NCI-H2107 treated with DMSO at 0.1 percent for 48 hours (cell line): ENCODE measurements around the gene XRCC3.
"Not testable (repeated sequence)": the region's sequence is repeated elsewhere in the genome, so short reads cannot be mapped to it uniquely, and the experiment has no call there.

Experiments
- DNase-seq: peaks from one replicate; lab custom pipeline; 2025; ENCODE audit not compliant: unreplicated experiment; lab: John Stamatoyannopoulos, UW

The XRCC3 gene

DNA sequence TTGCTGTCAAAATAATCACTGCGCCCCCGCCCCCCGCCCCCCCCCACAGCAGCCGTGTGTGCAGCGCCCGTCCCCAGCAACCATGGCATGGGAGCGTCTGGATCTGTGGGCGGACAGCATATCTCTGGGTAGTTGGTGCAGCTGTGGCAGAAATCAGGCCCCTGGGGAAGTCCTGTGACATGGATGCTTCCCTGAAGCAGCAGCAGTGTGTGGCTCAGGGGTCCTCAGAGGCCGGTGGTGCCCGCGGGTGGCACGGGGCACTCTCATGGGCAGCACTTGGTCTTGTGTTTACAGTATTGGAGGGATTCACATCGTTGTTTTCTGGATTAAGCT is 19.2 kb downstream of the XRCC3 start:
- DNase-seq = peak; percentile 56

DNA sequence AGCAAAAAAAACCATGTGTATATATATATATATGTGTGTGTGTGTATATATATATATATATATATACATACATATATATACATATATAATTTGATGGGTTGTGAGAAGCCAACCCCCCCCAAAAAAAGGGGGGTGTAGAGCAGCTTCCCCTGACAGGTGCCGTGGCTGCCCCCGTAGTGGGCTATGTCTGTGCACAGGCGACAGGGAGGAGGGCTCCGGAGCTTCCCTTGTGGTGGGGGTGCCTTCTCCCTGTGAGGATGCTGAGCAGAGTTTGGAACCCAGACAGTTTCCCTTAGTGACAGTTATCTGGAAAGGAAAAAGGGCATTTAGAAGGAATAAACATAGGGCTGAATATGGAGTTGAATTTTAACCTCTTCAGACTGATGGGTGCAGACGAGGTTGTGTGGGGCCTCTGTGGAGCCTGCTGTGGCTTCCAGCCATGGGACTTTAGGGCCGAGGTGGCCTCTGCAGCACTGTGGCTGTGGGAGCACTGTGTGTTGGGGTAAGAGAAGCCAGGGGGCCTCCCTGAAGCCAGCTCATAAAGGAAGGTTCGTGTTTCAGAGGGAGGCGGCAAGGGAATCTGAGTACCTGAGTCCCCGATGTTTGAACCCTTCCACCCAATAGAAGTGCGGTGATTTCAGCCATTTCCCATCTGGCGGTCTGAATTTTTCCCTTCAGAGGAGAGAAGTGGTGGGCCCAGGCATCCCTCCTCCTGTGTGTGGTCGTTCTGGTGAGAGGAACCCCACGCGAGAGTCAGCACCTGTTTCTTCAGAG is 19.8 kb downstream of the XRCC3 start:
- DNase-seq = peak; percentile 46

DNA sequence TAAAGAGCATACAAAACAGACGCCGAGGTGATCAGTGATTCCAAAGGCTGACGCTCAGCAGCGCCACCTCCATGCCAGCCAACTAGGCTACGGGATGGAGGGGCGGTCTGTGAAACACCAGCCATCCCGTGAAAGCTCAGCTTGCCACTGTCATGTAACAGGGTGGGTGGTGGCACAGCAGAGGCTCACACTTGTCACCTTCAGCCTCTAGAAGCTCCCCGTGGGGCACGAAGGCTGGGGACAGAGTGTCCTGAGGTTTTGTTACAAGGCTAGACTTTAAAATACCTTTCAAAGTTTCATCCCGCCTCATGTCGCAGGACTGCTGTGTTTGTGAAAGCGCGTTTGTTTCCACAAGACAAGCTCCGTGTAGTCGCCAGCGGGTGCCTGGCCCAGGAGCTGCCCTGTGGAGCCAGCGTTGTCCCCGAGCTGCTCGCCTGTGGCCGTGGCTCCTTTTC is 20.7 kb downstream of the XRCC3 start:
- no peak for DNase-seq

DNA sequence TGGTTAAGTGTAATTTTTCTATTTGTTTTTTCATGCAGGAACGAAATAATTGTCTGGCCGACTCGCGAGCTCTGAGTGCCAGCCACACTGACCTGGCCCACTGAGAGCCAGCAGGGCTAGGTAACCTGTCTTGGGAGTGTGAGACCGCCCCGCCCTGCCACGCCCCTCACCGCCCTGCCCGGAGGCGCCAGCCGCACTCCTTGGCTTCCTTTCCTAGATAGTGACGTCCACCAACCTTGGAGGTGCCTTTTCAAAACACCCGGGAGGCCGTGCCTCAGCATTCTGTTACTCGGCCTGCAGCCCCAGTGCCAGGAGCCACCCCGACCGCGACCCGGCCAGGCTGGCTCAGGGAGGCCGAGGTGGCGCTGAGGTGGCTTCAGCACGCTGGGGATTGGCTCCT is 21.7 kb downstream of the XRCC3 start:
- no peak for DNase-seq

DNA sequence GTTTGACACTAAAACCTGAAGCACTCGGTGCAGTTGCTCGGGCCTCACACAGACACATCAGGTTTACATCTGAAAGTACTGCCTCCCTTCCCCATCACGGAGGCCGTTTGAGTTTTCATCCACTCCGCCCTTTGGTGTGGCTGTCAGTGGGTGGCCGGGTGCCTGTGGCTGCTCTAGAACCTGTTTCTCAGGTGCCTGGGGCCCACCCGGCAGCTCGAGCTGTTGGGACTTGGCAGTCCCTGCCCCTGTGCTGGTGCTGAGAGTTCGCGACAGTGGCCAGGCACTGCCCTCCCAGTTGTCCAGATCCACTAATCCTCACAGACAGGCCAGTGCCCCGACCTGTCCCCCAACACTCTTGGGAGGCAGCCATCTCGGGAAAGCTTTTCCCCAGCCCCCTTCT is 22.4 kb downstream of the XRCC3 start:
- DNase-seq = no peak

DNA sequence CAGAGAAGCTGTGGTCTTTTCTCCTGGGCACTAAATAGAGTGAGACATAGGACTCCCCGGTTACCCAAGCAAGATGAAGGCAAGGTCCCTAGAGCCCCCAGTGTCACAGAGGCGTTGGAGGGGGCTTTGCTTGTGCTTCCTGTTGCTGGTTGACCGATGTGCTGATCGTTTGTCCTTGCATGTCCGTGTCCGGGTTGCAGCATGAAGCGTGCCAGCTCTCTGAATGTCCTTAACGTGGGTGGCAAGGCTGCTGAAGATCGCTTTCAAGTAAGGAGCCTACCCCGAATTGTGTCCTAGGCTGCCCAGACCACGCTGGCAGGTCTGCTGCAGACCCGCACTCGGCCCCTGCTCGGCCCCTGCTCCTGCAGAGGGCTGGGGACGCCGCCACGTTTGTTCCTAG is 23.1 kb downstream of the XRCC3 start:
- DNase-seq = no peak

DNA sequence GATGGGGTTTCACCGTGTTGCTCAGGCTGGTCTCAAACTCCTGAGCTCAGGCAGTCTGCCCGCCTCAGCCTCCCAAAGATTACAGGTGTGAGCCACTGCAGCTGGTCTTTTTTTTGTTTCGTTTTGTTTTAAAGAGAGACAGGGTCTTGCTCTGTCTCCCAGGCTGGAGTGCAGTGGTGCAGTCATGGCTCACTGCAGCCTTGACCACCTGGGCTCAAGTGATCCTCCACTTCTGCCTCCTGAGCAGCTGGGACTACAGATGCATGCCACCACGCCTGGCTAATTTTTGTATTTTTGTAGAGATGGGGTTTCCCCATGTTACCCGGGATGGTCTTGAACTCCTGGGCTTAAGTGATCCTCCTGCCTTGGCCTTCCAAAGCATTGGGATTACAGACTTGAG is 23.6 kb downstream of the XRCC3 start:
- DNase-seq = not testable (repeated sequence)

DNA sequence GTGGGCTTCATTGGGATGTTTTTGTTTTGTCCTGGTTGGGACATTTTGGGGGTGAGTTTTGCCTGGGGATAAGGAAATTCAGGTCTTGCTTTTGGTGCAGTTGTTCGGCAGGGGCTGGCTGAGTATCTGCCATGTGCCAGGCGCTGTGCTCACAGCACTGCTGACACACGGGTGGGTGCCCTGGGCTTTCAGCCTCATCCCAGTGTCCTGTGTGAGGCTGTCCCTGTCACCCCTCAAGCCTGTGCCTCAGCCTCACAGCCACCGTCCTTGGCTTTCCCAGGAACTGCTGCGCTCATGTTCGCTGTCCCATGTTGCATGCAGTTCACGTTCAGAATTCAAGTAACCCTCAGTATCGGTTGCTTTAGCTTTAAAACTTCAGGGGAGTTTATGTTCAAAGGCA is 24.9 kb downstream of the XRCC3 start:
- no peak for DNase-seq

DNA sequence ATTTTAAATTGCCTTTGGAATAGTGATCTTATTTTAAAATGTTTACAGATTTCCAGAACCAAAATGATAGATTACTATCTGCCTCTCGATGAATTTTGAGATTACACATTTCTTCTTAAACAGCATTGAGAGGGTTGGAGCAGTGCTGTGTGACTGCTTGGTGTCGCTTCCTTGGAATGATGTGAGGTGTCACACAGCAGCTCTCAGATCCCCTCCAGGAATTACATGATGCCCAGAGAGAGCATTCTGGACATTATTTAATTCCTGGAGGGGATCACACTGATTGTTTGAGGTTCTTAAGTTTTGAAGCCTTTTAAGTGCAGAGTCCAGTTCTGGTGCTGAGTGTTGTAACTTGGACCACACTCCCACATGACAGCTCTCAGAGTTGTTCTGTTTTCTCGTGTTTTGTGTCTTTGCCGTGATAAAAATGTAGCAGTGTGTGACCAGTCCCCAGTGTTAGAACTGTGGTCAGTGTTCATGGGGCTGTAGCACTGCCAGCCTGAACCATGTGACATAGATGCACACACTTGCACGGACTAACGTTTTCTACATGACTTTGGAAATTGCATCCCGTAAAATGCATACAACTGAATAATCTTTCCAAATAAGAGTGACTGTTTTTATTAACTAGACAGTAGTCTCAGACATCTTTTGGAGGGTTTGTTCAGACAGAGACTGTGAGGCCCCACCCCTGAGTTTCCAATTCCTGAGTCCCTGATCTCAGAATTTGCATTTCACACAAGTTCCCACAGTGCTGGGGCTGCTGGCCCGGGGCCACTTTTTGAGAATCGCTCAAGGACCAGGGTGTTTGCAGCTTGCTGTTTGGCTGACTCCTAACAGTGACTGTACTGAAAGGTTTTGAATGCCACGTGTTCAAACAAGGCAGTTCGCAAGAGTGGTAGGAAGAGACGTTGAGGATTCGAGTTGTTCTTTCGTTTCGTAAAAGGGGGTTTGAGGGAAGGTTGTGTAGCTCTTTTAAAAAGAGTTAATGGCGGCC is 26.0 kb downstream of the XRCC3 start:
- DNase-seq = no peak

DNA sequence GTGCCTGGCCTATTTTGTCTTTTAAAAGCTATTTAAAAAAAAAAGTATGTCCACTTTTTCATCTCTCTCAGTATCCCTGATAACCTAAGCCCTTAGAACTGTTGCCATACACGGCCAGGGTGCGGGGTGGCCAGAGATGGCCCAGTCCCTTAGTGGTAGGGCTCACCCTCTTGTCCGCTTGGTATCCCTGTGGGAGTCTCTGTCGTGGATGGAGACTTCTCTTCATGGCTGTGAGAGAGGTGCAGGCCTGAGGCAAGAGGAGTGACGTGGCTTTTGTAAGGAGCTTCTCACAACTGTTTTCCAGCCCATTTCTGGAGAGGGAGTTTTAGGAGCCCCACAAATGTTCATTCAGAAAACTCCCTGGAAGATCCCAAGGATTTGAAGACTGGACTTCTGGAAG is 26.8 kb downstream of the XRCC3 start:
- no peak for DNase-seq

DNA sequence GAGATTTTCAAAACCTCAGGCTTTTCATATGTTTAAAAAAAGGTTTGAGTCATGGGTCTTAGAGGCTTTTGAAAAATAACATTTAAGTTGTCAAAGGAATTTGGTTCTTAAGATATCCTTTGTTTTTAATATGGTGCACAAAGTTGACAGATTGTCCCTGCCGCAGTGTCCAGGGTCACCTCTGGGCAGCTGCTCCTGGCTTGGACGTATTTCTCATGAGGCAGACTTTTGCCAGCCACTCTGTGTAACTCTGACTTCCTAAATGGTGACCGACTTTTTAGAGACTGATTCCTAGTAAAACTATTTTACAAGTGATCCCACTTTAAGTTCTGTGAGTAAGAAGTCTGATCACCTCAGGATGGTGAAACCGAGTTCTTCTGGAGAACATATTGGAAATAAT is 27.5 kb downstream of the XRCC3 start:
- no peak for DNase-seq

DNA sequence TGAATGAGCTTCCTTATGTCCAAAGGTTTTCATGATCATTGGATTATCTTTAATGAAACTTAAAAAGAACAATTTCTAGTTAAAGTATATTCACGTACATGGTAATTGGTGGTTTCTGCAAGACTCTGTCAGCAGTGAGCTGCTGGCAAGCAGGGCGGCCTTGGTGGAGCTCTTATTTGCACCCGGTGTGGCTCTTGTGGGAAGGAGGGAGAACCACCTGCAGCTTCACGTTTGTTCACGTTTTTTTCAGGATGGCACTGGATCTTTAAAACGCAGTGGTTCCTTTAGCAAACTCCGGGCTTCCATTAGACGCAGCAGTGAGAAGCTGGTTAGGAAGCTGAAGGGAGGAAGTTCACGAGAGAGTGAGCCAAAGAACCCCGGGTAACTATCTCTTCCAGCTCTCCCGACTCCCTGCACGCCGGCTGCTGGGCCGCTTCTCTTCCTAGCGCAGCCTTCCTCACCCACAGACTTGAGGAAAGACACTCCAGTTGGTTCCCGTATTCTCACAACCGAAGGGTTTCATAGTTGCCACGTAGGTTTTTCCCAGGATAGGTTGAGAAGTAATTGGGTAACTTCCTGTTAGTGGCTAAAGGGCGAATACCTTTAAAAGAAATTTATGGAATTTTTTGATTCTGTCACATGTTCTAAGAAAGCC is 28.3 kb downstream of the XRCC3 start:
- no peak for DNase-seq

DNA sequence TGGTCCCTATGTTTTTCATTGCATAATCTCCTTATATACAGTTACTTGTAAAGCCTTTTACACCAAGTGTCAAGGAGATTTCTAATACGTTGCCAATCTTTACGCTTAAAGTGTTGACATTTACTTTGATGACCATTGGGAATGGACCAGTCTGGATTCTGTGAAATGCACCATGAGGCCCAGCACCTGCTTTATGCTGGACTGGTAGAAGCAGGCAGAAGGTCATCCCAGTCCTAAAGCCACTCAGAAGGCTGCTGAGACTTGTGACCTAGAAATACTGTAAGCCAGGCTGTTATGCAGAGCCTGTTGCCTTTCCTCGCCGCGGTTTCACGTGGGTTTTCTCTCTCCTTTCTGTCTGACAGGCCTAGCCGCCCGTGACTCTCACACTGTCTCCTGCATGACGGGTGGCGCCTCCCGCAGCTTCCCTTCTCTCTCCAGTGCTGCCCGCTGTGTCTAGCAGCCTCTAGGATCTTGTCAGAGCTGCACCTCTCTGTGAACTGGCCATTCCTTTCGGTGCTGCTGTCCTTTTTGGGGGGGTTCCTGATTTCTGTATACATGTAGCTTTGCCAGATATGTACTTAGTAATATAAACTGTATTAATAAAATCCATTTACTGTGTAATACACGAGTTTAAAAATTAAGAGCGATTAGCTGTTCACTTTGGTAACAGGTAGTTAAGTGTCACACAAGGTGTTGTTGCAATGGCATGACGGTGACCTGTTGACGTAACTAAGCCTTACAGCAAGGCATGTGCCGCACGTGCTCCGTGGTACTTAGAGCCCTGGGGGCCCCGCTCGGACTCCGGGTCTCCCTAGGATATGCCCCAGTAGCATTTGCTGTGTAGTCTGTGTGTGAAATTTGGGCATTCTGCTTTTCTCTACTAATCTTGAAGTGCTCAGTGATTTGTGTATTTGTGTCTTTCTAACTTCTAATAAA is 29.7 kb downstream of the XRCC3 start:
- no peak for DNase-seq

DNA sequence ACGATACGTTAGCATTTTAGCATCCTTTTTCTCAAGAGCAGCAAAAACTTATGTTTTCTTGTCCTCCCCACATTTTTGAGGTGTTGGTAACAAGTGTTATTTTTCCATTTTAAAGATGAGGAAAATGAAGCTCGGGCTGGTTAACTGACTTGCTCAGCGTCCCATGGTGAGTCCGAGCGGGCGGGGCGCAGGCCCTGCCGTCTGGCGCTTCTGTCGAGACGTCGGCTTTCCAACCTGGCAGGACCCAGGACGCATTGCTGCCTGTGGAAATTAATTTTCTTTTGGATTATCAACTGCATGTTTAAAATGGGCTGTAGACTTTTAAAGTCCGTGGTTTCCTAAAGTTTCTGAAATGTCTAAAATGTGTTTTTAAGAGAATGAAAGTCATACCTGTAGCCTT is 30.4 kb downstream of the XRCC3 start:
- DNase-seq = no peak

DNA sequence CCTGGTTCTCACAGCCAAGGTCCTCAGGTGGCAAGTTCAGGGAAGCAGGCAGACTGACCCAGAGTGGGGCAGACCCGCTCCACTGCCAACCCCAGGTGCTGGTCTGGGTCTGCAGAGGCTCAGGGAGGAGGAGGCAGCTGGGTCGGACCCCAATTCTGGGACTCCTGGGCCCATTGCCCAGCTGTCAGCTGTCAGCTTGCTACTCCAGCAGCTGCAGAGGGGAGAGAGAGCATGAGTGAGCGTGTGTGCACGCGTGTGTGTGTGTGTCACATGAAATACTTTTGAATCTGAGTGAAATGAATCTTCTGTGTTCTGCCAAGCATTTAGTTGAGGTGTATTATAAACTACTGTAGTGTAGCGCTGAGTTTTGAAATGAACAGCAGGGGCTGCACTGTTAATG is 30.8 kb downstream of the XRCC3 start:
- DNase-seq = no peak

DNA sequence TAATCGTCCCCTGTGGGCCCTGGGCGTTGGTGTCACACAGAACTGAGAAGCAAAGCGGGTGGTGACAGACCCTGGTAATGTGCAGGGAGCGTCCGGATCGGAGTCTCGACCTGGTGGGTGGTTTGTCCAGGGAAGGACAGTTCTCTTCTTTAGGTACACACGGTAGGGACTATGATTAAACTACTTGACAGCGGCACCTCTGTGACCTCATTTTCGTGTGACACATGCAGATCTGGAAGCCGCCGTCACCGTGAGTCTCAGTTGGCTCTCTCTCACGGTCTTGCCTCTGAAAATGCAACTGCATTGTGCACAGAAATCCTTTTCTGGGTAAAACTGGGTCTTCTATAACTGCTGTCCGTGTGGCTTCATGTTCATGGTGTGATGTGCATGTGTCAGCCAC is 32.1 kb downstream of the XRCC3 start:
- no peak for DNase-seq

DNA sequence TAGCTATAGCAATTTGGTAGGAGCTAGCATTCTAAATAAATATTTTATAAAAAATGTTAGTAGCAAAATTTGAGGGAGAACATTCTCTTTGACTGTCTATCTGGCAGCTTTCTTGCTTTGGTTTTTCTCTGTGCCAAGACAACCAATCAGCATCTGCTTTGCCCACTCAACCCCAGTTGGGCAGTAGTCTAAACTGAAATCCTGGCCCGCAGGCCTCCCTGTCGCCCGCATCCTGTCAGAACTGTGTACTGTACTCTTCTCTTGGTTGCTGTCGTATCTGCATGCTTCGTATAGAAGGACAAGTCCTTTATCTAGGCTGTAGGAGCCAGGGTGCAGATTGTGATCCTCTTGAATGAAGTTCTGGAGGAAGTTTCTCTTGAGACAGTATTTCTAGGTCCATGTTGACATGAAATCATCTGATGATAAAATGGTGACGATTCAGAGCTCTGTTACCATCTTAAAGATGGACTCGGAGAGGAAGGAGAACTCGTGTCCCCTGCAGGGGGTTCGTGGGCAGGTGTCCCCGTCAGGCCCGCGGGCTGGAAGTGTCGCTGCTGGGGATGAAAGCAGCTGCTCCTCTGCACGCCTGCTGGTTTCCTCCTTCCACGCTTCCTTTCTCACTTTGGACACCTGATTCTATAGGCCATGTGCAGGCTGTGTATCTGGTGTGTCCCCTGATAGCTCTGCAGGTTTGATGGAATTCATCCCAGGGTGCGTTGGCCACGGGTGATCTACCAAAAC is 34.6 kb downstream of the XRCC3 start:
- no peak for DNase-seq

DNA sequence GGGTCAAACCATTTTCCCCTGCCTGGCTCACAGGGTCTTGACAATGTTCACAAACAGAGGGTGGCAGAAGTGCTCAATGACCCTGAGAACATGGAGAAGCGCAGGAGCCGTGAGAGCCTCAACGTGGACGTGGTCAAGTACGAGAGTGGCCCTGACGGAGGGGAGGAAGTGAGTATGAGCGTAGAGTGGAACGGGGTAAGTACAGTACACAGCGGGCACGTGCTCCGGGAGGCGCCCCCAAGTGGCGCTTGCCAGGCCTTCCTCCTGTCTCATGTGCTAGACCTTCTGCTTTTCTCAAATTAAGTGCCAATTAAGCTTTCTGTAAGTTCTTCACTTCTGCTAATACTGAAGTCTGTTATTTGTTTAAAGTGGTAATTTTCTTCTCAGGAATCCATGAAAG is 35.9 kb downstream of the XRCC3 start:
- peak; percentile 6 for DNase-seq

DNA sequence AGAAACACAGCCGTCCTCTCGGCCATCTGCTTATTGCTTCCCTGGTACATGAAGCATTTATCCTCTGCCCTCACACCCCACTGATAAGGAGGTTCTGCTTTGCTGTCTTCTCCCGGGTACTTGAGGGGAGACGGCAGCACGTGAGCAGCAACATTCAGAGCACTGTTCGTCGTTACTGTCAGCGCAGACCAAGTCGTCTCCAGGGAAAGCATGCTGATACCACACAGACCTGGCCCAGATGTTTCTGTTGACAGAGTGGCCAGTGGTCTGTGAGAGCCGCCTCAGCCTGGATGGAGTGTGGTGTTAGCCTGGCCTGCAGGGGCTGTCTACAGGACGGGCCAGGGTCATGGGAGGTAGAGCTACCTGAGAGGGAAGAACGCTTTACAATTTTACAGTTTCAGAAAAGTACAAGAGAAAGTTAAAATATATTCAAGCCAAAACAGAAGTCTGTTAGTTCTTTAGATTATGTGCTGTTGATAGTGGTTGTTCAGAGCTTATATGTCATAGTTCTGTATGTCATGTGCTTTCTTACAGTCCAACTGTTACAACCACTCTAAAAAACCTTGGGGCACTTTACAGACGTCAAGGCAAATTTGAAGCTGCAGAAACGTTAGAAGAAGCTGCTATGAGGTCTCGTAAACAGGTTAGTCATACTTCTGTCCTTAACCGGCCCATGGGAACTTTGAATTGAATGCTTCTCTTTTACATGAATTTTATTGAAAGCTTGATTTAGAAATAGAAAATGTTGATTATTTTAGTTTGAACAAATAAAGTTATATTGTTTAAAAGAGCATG is 38.2 kb downstream of the XRCC3 start:
- DNase-seq = no peak
